T-helper 2 cell treated with Interferon-gamma antibody and Interleukin-4, amounts not matched to agents 100 ng/mL and 5 ng/mL, for 36 hours (primary cell): ENCODE measurements around the gene PERCC1. TPM values are rescaled to one million over a fixed set of nuclear protein-coding genes. Genes with fewer than 3 reads are reported as not detected.

Experiments used
- intact Hi-C: fragments of 100-400 bp; cut with micrococcal nuclease; formaldehyde crosslinking; loops from one replicate; pipeline ENCODE4 v1.15.1; 2023
- total RNA-seq: library from RNA; stranded (reverse); gene quantifications from 2 replicates; pipeline ENCODE4 v1.2.3, GENCODE V29; 2022

PERCC1 gene
- total RNA-seq, 1 donor from 2014 or later = not detected

DNA sequence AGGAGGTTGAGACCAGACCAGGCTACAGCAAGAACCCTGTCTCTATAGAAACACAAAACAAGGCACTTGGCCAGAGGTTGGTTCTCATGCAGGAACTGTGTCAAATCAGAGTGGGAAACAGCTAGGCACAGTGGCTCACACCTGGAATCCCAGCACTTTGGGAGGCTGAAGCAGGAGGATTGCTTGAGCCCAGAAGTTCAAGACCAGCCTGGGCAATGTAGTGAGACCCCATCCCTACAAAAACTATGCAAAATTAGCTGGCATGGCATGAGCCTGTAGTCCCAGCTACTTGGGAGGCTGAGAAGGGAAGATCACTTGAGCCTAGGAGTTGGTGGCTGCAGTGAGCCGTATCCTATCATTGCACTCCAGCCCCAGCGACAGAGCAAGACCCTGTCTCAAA, 18.0 kb upstream of the PERCC1 start:
- intact Hi-C loops = loop anchor here (5.0 kb wide), 1 partner anchor 61 kb away; the partner anchor contains the start of genes GNPTG and TSR3

DNA sequence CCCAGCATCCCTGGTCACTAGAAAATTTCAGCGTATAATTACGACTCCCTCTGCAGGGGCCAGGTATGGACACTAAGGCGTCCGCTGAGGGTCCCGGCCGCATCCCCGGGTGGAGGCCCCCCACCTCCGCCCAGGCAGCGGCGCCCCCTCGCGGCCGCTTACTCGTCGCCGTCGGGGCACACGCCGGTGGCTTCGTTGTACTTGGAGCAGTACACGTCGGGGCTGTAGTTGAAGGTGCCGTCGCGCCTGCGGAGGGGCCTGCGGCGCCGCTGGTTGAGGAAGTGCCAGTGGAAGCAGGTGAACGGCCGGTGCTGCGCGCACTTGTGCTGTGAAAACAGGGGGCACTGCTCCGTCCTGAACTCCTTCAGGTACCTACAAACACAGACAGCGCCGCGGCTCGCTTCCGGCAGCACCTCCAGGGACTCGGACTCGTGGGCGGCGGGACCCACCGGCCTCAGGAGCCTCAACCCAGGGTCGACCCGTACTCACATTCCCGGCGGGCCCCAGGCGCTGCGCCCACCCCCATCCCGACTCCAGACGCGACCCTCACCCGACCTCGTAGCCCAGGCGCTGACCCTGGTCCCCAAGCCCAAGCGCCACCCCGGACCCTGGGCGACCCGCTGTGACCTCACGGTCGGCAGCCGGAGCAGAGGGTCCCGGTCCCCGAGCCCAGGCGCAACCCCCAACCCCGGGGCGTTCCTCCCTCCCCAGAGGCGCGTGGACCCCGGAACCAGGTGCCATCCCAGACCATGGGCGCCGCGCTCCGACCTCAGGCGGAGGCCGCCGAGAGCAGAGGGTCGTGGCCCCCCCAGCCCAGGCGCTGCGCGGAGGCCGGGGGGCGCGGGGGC, 17.0 kb upstream of the PERCC1 start:
- intact Hi-C loops = loop anchor here (2.0 to 5.0 kb wide), 2 partner anchors 35 to 62 kb away; partner anchors contain the start of genes GNPTG and TSR3

DNA sequence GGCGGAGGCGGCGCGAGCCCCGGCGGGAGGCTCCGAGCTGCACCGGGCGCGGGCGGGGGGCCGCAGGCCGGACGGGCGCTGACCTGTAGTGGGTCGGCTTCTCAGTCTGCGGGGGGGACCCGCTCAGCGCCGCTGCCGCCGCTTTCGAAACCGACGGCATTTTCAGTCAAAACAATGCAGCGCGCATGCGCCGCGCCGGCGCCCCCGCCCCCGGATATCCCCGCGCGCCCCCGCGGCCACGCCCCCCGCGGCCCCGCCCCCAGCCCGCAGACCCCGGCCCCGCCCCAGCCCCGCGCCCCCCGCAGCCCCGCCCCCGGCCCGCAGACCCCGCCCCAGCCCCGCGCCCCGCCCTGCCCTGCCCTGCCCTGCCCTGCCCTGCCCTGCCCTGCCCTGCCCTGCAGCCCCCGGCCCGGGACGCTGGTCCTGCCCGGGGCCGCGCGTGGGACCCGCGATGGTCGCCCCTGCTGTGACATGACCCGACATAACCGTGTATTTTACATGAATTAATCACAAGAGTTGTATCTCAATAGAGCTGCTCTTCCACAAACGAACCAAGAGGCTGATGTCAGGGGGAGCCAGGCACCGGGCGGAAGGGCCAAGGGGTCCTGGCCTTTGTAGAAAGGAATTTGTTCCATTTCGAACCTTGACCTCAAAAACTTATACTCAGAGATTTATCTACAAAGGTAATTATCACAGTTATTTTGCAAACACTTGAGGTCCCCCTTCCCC, 16.2 kb upstream of the PERCC1 start, which contains the start of gene UNKL:
Gene UNKL, minus strand, starts transcription at position 173 of the 729 bp plus-strand sequence. Its CDS starts 13 bp downstream, at position 160.
- intact Hi-C loops = loop anchor here (2.0 to 5.0 kb wide), 2 partner anchors 36 to 62 kb away; partner anchors contain the start of genes GNPTG and TSR3

DNA sequence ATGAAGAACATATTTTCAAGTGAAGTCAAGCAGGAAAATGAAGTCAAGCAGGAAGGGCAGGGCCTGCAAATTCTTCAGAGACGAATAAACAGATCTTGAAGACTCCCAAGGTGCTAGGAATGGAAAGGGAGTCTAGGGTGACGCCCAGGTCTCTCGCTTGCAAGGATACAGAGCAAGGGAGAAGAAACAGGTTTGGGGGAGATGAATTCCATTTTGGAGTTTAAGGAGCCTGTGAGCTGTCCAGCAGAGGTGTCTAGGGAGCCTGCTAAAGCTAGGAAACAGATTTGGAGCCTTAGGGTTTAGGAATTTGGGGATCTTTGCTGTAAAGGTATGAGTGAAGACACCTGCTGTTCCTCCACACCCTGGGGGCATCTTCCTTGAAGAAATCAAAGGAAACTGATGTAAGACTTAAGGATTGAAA, 14.3 kb upstream of the PERCC1 start:
- intact Hi-C loops = no loop called here

DNA sequence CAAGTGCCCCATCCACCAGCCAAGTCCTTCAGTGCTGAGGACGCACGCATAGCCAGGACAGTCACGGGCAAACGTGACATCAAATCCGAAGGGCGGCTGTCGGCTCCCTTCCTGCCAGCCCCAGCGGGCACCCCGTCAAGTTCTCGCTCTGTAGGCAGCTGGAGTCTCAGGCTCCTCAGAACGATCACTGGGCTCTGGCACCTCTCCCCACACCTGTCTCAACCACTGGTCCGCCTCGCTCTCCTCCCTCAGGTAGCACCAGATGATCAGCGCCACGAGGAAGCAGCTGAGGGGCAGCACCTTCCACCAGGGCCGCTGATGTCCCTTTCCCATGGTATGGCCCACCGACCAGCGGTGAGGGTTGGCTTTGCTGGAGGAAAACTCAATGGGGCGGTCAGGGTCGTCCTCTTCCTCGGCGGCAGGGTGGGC, 10.8 kb upstream of the PERCC1 start:
- intact Hi-C loops = loop anchor here (1.0 to 5.0 kb wide), 6 partner anchors 55 to 362 kb away; partner anchors contain the start of genes CLCN7, CRAMP1, EME2 and IFT140

DNA sequence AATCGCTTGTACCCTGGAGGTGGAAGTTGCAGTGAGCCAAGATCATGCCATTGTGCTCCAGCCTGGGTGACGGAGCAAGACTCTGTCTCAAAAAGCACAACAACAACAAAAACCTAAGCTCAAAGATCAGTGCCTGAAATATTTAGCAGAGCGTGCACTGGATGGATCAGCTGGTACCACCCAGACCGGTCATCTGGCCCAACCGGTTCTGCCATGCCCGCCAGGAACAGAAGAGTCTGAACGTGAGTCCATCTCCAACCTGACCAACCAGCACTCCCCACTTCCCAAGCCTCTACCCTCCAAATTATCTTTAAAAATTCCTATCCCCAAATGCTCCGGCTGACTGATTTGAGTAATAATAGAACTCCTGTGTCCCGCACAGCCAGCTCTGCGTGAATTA, 8.8 kb upstream of the PERCC1 start:
- intact Hi-C loops = loop anchor here (5.0 kb wide), 2 partner anchors 70 to 115 kb away; partner anchors contain the start of gene TELO2

DNA sequence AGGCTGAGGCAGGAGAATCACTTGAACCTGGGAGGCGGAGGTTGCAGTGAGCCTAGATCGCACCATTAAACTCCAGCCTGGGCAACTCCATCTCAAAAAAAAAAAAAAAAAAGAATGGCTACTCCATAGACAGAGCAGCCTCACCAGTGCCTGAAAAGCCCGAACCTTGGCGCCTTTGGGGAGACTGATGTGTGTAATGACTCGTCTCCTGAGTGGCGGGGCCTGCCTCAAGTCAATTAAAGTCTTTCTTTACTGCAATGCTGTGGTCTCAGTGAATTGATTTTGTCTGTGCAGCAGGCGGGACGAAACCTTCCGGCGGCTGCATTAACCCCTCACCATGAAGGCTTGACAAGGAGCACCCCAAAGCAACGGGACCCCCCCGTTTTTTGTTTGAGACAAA, 6.8 kb upstream of the PERCC1 start:
- intact Hi-C loops = loop anchor here (5.0 kb wide), 2 partner anchors 68 to 113 kb away; partner anchors contain the start of gene TELO2

DNA sequence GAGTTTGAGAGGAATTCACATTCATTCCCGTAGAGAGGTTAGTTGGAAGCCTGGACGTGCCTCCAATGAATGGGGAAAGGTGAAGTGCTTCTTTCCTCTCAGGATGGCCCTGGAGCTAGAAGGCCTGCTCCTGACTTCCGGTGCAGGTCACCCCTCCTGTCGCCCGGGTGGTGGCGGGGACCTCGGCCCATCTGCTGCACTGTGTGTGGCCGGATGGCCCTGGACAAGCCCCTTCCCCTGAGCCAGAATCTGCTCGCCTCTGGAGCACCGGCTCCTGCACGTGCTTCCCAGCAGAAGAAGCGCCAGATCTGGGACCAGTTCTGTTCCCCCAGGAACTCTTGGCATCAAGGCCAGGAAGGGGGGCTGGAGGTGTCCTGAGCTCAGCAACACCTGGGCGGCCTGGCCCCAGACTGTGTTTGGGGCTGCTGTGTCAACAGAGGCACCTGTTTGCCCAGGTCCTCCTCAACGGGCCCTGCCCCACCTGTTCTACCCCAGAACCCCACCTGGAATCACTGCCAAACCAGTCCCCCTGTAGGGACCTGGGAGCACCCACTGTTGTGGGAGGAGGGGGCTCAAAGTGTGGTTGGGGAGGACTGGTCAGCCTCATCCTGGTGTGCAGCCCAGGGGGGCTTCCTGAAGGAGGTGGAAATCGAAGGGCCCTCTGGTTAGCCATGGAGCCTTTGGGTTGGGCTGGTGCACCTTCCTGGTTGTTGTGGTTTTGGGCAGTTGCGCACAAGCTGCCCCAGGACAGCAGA, 5.1 kb upstream of the PERCC1 start:
- intact Hi-C loops = no loop called here

DNA sequence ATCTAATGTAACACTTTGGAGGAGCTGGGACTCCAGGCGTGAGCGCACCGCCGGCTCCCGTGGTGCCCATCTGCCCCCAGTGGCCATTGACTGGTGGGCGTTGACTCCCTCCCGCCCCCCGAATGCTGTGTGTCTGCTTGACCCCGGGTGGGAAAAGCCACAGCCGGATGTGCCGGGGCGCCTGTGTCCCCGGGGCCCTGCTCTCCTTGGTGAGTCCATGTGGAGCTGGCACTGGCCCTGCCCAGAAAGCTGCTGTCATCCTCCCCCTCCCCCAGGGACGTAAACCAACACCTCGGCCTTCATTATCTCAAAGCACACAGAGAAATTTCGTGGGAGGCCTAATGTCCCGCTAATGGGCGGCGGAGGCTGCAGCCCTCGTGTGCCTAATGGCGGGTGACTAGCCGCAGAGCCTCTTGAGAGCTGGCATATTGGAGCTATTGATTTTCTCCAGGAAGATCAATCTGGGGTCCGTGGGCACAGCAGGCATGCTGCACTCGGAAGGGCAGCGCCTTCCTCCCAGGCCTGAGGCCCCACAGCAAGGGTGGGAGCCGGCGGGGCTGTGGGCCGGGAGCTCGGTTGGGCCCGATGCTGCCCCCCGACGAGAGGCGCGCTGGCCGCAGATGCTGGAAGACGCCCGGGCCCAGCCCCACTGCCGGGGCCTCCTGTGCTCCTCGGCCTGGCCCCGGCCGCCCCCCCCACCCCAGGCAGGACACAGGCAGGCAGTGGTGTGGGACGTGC, 4.0 kb upstream of the PERCC1 start:
- intact Hi-C loops = no loop called here

DNA sequence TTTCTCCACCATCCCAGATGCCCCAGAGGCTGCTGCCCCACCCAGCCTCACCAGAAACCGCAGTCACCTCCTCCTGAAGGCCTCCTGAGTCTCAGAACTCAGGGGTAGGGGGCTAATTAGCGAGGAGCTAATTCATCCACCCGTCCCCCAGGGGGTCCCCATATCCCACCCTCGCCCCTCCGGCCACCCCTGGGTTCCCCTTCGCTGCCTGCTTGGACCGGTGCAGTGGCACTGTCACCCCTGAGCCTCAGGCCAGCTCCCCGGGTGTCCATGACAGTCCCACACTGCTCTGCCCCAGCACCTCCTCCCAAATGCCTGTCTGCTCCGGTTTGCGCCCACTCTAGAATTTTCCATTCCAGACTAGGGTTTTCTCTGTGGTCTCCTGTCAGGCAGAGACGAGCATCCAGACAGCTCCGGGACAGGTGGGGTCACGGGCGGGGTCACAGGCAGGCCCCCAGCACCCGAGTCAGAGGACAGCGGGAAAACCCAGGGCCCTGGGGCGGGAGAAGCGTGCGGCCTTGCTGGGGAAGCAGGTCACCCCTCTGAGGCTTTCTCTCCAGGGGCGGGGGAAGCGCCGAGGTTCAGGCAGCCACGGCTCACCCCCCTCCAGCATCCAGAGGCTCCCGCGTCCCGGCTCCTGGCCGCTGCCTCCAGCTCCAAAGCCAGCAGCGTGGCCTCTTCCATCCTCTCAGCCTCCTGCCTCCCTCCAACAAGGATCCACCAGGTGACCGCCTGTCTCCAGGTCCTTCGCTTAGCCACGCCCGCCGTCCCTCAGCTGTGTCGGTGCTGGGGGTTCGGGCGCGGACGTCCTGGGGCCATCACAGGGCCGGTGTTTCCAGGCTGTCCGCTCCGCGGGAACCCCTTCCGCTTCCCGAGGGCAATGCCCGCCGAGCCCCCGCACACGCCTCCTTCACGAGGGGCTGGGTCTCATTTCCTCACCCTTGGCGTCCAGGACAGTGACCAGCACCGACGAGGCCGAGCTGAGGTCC, 3.1 kb upstream of the PERCC1 start:
- intact Hi-C loops = no loop called here

DNA sequence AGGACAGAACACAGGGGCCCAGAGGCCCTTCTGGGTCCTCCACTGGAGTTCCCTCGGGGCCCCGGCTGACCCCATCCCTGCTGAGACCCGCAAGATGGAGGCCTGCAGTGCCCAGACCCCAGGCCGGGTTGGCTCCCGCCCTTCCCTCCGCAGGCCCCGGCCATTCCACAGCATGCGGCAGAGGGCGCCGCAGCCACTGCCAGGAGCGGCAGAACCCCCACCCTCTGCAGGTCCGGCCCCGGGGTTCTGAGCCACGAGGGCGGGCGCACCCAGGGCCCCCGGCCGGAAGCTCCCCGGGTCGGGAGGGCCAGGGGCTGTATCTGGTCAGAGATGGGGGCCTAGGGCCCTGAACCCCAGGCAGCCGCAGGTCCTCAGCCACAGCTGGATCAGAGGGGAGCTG, 2.4 kb upstream of the PERCC1 start:
- intact Hi-C loops = no loop called here

DNA sequence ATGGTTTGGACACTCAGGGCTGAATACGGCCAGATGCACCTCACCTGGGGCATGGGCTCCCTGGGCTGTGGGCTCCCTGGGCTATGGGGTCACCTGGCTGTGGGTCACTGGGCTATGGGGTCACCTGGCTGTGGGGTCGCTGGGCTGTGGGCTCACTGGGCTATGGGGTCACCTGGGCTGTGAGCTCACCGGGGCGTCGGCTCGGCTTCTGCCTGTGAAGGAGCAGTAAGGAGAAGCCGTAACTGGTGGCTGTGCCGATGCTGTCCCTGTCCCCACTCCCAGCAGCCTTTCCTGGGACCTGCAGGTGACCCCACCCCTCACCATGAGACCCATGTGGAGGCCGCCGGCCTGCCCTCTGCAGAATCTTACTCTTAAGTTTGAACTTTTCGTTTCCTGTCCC, 1.9 kb upstream of the PERCC1 start:
- intact Hi-C loops = no loop called here

DNA sequence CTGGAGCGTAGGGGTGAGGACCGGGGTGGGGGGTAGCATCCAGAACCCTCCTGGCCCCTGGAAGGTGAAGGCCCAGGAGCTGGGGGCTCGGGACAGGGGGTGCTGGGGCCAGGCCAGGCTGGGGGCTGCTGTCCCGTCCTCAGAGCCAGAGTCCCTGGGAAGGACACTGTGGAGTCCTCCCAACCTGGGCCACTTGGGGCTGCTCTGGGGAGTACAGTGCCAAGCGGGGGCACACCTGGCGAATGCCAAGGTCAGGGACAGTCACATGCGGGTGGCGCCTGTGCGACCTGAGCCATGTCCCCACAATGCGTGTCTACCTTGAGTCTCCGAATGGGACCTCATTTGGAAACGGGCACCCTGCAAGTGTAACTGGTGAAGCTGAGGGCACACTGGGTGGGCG, 1.2 kb upstream of the PERCC1 start:
- intact Hi-C loops = no loop called here

DNA sequence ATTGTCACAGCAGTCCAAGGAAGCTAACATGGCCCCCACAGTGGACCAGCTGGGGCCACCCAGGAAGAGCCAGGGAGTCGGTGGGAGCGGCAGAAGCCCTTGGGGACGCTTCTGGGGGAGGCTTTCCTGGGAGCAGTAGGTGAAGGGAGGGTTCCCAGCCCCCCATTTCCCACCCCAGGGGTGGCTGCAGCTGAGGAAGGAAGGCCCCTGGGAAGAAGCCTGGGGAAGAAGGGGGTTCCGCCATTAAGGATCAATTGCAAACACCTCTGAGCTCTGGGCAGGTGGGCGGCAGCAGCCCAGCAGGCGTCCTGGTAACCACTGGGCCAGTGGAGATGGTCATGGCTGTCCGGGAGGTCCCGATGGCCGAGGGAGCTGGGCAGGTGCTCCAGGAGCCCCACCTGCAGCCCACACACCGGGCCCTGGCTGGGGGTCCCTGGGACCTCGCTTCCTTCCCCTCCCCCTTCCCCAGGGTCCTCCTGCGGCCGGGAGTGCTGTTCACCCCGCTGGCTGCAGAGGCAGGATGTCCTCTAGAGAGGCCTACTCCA, 592 bp upstream of the PERCC1 start:
- intact Hi-C loops = no loop called here

DNA sequence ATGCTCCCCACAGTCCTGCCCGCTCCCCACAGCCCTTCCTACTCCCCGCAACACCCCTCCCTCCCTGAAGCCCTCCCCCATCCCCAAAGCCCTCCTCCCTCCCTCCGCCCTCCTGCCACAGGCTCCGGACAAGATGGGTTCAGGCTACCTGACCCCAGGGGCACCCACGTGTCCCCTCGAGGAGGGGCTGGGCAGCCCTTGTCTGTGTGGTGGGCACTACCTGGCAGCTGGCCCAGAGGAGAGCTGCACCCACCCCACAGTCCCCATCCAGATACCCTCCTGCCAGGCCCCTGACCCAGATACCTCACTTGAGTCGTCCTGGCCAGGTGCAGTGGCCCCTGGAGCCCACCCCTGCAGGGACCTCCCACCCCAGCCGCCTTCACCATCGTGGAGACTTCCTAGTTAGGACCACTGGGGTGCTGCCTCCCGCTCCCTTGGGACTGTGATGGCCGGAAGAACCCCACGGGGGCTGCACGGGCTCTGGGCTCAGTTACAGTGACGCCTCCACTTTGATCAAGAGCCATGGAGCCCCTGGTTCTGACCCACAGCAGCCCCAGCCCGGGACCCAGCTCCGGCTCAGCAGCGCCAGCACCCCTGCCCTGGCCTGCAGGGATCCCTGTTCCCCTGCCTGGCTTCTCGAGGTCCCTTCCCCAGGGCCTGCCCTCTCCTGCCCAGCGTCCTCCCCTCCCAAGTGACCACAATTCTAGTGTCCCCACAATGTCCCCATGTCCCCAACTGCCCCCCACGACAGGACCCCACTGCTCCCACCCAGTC, 806 bp downstream of the PERCC1 start:
- intact Hi-C loops = no loop called here

DNA sequence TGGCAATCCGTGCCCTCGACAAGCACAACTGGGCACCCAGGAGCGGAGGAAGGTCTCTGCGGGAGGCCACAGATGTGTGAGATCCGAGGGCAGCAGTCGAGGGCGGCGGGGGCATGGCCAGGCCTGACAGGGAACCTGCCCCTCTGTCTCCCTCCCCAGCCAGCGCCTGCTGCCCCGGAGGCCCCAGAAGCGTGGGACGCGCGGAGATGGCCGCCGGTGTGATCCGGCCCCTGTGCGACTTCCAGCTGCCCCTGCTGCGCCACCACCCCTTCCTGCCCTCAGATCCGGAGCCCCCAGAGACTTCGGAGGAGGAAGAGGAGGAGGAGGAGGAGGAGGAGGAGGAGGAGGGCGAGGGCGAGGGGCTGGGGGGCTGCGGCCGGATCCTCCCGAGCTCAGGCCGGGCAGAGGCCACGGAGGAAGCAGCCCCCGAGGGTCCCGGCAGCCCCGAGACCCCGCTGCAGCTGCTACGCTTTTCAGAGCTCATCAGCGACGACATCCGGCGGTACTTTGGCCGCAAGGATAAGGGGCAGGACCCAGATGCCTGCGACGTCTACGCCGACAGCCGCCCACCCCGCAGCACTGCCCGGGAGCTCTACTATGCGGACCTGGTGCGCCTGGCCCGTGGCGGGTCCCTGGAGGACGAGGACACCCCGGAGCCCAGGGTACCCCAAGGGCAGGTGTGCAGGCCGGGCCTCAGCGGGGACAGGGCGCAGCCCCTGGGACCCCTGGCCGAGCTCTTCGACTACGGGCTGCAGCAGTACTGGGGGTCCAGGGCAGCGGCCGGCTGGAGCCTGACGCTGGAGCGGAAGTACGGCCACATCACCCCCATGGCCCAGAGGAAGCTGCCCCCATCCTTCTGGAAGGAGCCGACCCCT, 1.7 kb downstream of the PERCC1 start:
- intact Hi-C loops = no loop called here

DNA sequence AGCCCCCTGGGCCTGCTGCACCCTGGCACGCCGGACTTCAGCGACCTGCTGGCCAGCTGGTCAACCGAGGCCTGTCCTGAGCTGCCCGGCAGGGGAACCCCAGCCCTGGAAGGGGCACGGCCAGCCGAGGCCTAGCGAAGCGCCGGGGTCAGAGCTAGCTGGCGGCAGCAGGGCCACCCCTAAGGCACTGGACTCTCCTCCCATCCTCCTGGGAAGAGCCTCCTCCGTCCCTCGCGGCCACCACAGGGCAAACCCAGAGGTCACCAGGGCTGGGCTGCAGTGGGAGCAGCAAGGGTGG, 2.3 kb downstream of the PERCC1 start:
- intact Hi-C loops = no loop called here
